Loucy (cell line): ENCODE measurements around the gene P3H1.

ENCODE experiments used
- EZH2phosphoT487 ChIP-seq: fragments of 200-600 bp; IDR thresholded peaks from 2 replicates; pipeline ENCODE4 v1.6.1; 2018; ENCODE audit warnings: antibody characterized with exemption, mild to moderate bottlenecking, moderate library complexity, borderline replicate concordance
- TF ChIP-seq, protein P1 (sequence below): fragments of 200-600 bp; sonication (generic); conservative IDR thresholded peaks from 2 replicates; pipeline ENCODE4 v1.5.1; 2014; ENCODE audit warnings: mild to moderate bottlenecking, antibody characterized with exemption, low read length

- TF ChIP-seq, protein P1, sequence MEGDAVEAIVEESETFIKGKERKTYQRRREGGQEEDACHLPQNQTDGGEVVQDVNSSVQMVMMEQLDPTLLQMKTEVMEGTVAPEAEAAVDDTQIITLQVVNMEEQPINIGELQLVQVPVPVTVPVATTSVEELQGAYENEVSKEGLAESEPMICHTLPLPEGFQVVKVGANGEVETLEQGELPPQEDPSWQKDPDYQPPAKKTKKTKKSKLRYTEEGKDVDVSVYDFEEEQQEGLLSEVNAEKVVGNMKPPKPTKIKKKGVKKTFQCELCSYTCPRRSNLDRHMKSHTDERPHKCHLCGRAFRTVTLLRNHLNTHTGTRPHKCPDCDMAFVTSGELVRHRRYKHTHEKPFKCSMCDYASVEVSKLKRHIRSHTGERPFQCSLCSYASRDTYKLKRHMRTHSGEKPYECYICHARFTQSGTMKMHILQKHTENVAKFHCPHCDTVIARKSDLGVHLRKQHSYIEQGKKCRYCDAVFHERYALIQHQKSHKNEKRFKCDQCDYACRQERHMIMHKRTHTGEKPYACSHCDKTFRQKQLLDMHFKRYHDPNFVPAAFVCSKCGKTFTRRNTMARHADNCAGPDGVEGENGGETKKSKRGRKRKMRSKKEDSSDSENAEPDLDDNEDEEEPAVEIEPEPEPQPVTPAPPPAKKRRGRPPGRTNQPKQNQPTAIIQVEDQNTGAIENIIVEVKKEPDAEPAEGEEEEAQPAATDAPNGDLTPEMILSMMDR = no peak
- TF ChIP-seq EZH2phosphoT487 = no peak
These were observed 727 bp upstream of the P3H1 start for GRCh38 chr1:42767510-42768000.
